Testis (tissue), 3 donors: Measurements from ENCODE around the gene INO80C. TPM values are rescaled to one million over a fixed set of nuclear protein-coding genes. Genes with fewer than 3 reads are reported as not detected.

Source experiments
- DNase-seq: peaks from one replicate; pipeline ENCODE4 v3.0.0-alpha.2; 2019
- H3K27ac ChIP-seq, 2 donors: fragments of 200-600 bp; sonication (generic); one replicate each; pipeline ENCODE4 v1.5.1; 2019
- H3K27me3 ChIP-seq: fragments of 200-600 bp; sonication (generic); one replicate; pipeline ENCODE4 v1.5.1; 2019
- H3K36me3 ChIP-seq: fragments of 200-600 bp; sonication (generic); one replicate; pipeline ENCODE4 v1.5.1; 2017; ENCODE audit warnings: low read depth; ENCODE audit errors: missing control alignments
- H3K4me1 ChIP-seq: fragments of 200-600 bp; sonication (generic); one replicate; pipeline ENCODE4 v1.5.1; 2019
- H3K4me3 ChIP-seq, 2 donors: fragments of 200-600 bp; sonication (generic); one replicate each; pipeline ENCODE4 v1.5.1; 2017 to 2019
- H3K9me3 ChIP-seq: fragments of 200-600 bp; sonication (generic); one replicate; pipeline ENCODE4 v1.5.1; 2017
- CTCF ChIP-seq, 3 experiments: fragments of 450-650 bp in 2 of 3; fragments of 200-600 bp in 1 of 3; sonication (generic) in 1 of 3; IDR thresholded peaks; one replicate each; pipeline ENCODE4 v1.5.1; 2016 to 2019; ENCODE audit warnings: antibody characterized with exemption in 3 of 3, mild to moderate bottlenecking in 2 of 3, moderate library complexity in 1 of 3
- POLR2A ChIP-seq: fragments of 450-650 bp; IDR thresholded peaks from one replicate; pipeline ENCODE4 v1.6.1; 2017; ENCODE audit warnings: antibody characterized with exemption, mild to moderate bottlenecking, moderate library complexity
- WGBS, 2 donors: methylation state at CpG; one replicate each; pipeline ENCODE4 v1.1.5; 2018; 5-methylcytosine and 5-hydroxymethylcytosine counted together
- intact Hi-C: fragments of 100-400 bp; cut with DNase I; formaldehyde crosslinking; loops from one replicate; pipeline ENCODE4 v1.15.1; 2023; ENCODE audit warnings: low total_unique reads
- polyA plus RNA-seq: library from polyadenylated mRNA; stranded (reverse); fragments of 350-450 nt; fragmentation: Illumina TruSeq; extraction: RNeasy Lipid Tissue Mini Kit (QIAGEN cat#74804); gene quantifications from one replicate; pipeline ENCODE4 v1.2.3, GENCODE V29; 2014; ENCODE audit warnings: low read depth, low replicate concordance; ENCODE audit not compliant: insufficient read depth
- total RNA-seq, 2 donors: library from RNA; depleted of rRNA; stranded (reverse); fragments of >200 nt; gene quantifications; one replicate each; pipeline ENCODE4 v1.2.3, GENCODE V29; 2016

INO80C gene
- total and polyA plus RNA-seq, 3 donors from 2014 or later = 52.2 to 155 (median 77.5) TPM

- intact Hi-C loops = no loop called here
- Histone ChIP-seq H3K9me3 (no peaks in the 10 kb centered on the region), H3K27ac (no peak overlapping the region), H3K4me1 (no peaks in the 10 kb centered on the region), H3K36me3 (no peaks in the 10 kb centered on the region), H3K27me3 (no peaks in the 10 kb centered on the region), H3K4me3 (no peak overlapping the region)
- 67 to 80% methylated on average over 1 of the region's 1 CpG for WGBS, 2 donors
- DNase-seq = no peak
- TF ChIP-seq POLR2A = no peak
- no peak for TF ChIP-seq CTCF (IDR thresholded peaks at IDR 0.05)
Observed at GRCh38 chr18:35511833-35512232, 14.1 kb upstream of the INO80C start.

DNA sequence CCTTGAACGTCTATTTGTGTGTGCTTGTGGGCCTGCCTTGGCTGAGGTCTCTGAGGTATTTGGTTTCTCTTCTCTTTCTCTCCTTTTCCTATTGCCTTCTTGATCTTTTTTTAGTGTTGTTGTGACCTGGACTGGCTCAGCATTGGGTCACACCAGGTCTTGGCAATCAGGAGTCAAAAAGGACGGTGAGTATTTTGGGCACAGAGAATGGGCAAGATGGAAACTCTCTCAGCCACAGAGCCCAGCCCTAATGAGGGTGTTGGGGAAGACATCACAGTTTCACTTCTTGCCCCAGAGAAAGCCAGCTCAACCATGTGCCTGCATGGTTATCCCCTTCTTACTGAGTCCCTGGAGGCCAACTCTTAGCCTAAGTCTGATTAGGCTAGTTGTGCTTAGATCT, 13.7 kb upstream of the INO80C start:
- no peak for DNase-seq
- Histone ChIP-seq H3K36me3 (no peaks in the 10 kb centered on the region), H3K9me3 (no peaks in the 10 kb centered on the region), H3K27me3 (no peaks in the 10 kb centered on the region), H3K27ac (no peak overlapping the region), H3K4me1 (no peaks in the 10 kb centered on the region), H3K4me3 (no peak overlapping the region)
- no peak for TF ChIP-seq POLR2A
- TF ChIP-seq CTCF (IDR thresholded peaks at IDR 0.05) = no peak
- 65 to 78% methylated on average over 2 of the region's 2 CpGs for WGBS, 2 donors
- intact Hi-C loops = no loop called here

GRCh38 chr18:35510076-35510651, 12.4 kb upstream of the INO80C start:
- H3K36me3 ChIP-seq = no peaks in the 10 kb centered on the region
- H3K4me1 ChIP-seq = no peaks in the 10 kb centered on the region
- no peak for DNase-seq
- WGBS, 2 donors = 67 to 69% methylated on average over 4 of the region's 4 CpGs
- H3K9me3 ChIP-seq = no peaks in the 10 kb centered on the region
- H3K27ac ChIP-seq = no peak overlapping the region
- no peak overlapping the region for H3K4me3 ChIP-seq
- no peaks in the 10 kb centered on the region for H3K27me3 ChIP-seq
- no peak for TF ChIP-seq CTCF (IDR thresholded peaks at IDR 0.05)
- TF ChIP-seq POLR2A = no peak
- intact Hi-C loops = no loop called here

GRCh38 chr18:35508746-35509338, 11.1 kb upstream of the INO80C start:
- intact Hi-C loops = no loop called here
- Histone ChIP-seq H3K4me1 (no peaks in the 10 kb centered on the region), H3K4me3 (no peak overlapping the region), H3K9me3 (no peaks in the 10 kb centered on the region), H3K27ac (no peak overlapping the region), H3K27me3 (no peaks in the 10 kb centered on the region), H3K36me3 (no peaks in the 10 kb centered on the region)
- TF ChIP-seq CTCF (IDR thresholded peaks at IDR 0.05) (no peak), POLR2A (no peak)
- no peak for DNase-seq
- 71 to 81% methylated on average over 6 of the region's 6 CpGs for WGBS, 2 donors

DNA sequence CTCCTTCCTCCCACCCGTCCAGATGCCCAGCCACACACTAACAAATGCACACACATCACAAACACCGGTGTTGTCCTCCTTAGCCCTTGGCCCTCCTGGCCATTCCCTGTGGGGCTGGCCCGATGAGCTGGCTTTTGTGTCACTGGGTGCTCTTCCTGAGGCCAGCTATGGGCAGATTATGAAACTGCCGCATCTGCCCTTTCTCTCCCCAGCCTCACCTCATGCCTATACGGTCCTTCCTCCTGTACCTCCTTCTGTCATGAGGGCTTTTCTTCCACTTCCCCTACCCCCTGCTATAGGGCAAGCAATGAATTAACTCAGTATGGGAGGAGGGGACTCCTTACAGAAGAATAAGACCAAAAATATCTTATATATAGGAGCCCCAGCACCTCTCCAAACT, 10.3 kb upstream of the INO80C start:
- H3K4me3 ChIP-seq = no peak overlapping the region
- no peaks in the 10 kb centered on the region for H3K36me3 ChIP-seq
- DNase-seq = no peak
- no peaks in the 10 kb centered on the region for H3K9me3 ChIP-seq
- TF ChIP-seq CTCF (IDR thresholded peaks at IDR 0.05) (no peak), POLR2A (no peak)
- H3K27me3 ChIP-seq = no peaks in the 10 kb centered on the region
- no peaks in the 10 kb centered on the region for H3K4me1 ChIP-seq
- H3K27ac ChIP-seq = no peak overlapping the region
- intact Hi-C loops = no loop called here
- WGBS, 2 donors = 86 to 87% methylated on average over 5 of the region's 5 CpGs
